GM11168 (cell line): ENCODE results near the gene TVP23C.

Experiments
- in situ Hi-C: fragments of 300-500 bp; cut with MboI; formaldehyde crosslinking; loops from one replicate; pipeline ENCODE4 v1.12.0; 2022; ENCODE audit warnings: low sequenced_read_pairs; ENCODE audit not compliant: unreplicated experiment

Gene TVP23C

GRCh38 chr17:15501282-15501681, 62.0 kb downstream of the TVP23C start:
- in situ Hi-C loops = loop anchor here (10.0 kb wide), 1 partner anchor 246 kb away; no protein-coding TSS in a partner anchor

GRCh38 chr17:15498107-15498506, 65.2 kb downstream of the TVP23C start:
- in situ Hi-C loops = no loop called here

GRCh38 chr17:15496735-15497670, 66.3 kb downstream of the TVP23C start:
- in situ Hi-C loops = no loop called here

- in situ Hi-C loops = no loop called here
Measured at GRCh38 chr17:15494821-15495220, 68.5 kb downstream of the TVP23C start.

- in situ Hi-C loops = no loop called here
Measured at GRCh38 chr17:15493693-15494035, 69.6 kb downstream of the TVP23C start.

GRCh38 chr17:15492791-15493692, 70.2 kb downstream of the TVP23C start:
- in situ Hi-C loops = no loop called here

- in situ Hi-C loops = no loop called here
Measured at GRCh38 chr17:15492186-15492585, 71.1 kb downstream of the TVP23C start.

GRCh38 chr17:15490634-15491261, 72.5 kb downstream of the TVP23C start:
- in situ Hi-C loops = no loop called here

GRCh38 chr17:15488557-15488956, 74.7 kb downstream of the TVP23C start:
- in situ Hi-C loops = no loop called here

- in situ Hi-C loops = no loop called here
Measured at GRCh38 chr17:15485045-15485444, 78.2 kb downstream of the TVP23C start.

- in situ Hi-C loops = no loop called here
Measured at GRCh38 chr17:15483431-15483830, 79.9 kb downstream of the TVP23C start.

- in situ Hi-C loops = no loop called here
Measured at GRCh38 chr17:15482476-15482875, 80.8 kb downstream of the TVP23C start.

- in situ Hi-C loops = no loop called here
Measured at GRCh38 chr17:15481481-15481880, 81.8 kb downstream of the TVP23C start.

- in situ Hi-C loops = no loop called here
Measured at GRCh38 chr17:15480204-15480603, 83.1 kb downstream of the TVP23C start.

GRCh38 chr17:15479703-15480102, 83.6 kb downstream of the TVP23C start:
- in situ Hi-C loops = no loop called here

GRCh38 chr17:15478845-15479244, 84.4 kb downstream of the TVP23C start:
- in situ Hi-C loops = no loop called here

- in situ Hi-C loops = no loop called here
Measured at GRCh38 chr17:15475631-15476354, 87.5 kb downstream of the TVP23C start.

- in situ Hi-C loops = no loop called here
Measured at GRCh38 chr17:15472891-15473290, 90.4 kb downstream of the TVP23C start.

- in situ Hi-C loops = no loop called here
Measured at GRCh38 chr17:15470536-15470935, 92.7 kb downstream of the TVP23C start.

GRCh38 chr17:15469260-15469659, 94.0 kb downstream of the TVP23C start:
- in situ Hi-C loops = no loop called here
